ENCODE results near the gene ADCK2.

GRCh38 chr7:140732416-140732815, 59.7 kb downstream of the ADCK2 start:
- TF ChIP-seq CTCF (IDR thresholded peaks at IDR 0.05) (no peak), POLR2A (IDR thresholded peaks at IDR 0.05) (no peak), POLR2AphosphoS5 (IDR thresholded peaks at IDR 0.05) (no peak)

All from prostate gland (tissue), 2 donors.